Smooth muscle cell (in vitro differentiated cells): ENCODE measurements around the gene ADAMTSL2. TPM values are rescaled to one million over a fixed set of nuclear protein-coding genes. Genes with fewer than 3 reads are reported as not detected.

ENCODE experiments used
- DNase-seq: peaks from one replicate; lab custom pipeline; 2025; ENCODE audit not compliant: unreplicated experiment; lab: John Stamatoyannopoulos, UW
- H2AFZ ChIP-seq: fragments of 200-600 bp; sonication (generic); 2 replicates; pipeline ENCODE4 v1.6.0; 2016; ENCODE audit warnings: antibody characterized with exemption, low read depth, mild to moderate bottlenecking
- H3F3A ChIP-seq: fragments of 200-600 bp; sonication (generic); 2 replicates; pipeline ENCODE4 v1.6.0; 2017; ENCODE audit warnings: antibody characterized with exemption, low read depth
- H3K27ac ChIP-seq: fragments of 200-600 bp; sonication (generic); 2 replicates; pipeline ENCODE4 v1.5.1; 2016; ENCODE audit warnings: low read depth, mild to moderate bottlenecking
- H3K27me3 ChIP-seq: fragments of 200-600 bp; sonication (generic); 2 replicates; pipeline ENCODE4 v1.6.1; 2016; ENCODE audit warnings: low read depth, mild to moderate bottlenecking
- H3K36me3 ChIP-seq: fragments of 200-600 bp; sonication (generic); 2 replicates; pipeline ENCODE4 v1.5.1; 2016; ENCODE audit warnings: low read depth
- H3K4me1 ChIP-seq: fragments of 200-600 bp; sonication (generic); 2 replicates; pipeline ENCODE4 v1.5.1; 2016; ENCODE audit warnings: low read depth
- H3K4me2 ChIP-seq: fragments of 200-600 bp; sonication (generic); 2 replicates; pipeline ENCODE4 v1.6.0; 2016; ENCODE audit warnings: mild to moderate bottlenecking
- H3K4me3 ChIP-seq: fragments of 200-600 bp; sonication (generic); 2 replicates; pipeline ENCODE4 v1.5.1; 2016; ENCODE audit warnings: mild to moderate bottlenecking
- H3K79me2 ChIP-seq: fragments of 200-600 bp; sonication (generic); 2 replicates; pipeline ENCODE4 v1.6.0; 2016; ENCODE audit warnings: low read depth, mild to moderate bottlenecking
- H3K9ac ChIP-seq: fragments of 200-600 bp; sonication (generic); 2 replicates; pipeline ENCODE4 v1.6.0; 2016; ENCODE audit warnings: low read depth
- H3K9me3 ChIP-seq: fragments of 200-600 bp; sonication (generic); replicated peaks from 2 replicates; pipeline ENCODE4 v1.5.1; 2016; ENCODE audit warnings: low read depth
- H4K20me1 ChIP-seq: fragments of 200-600 bp; sonication (generic); 2 replicates; pipeline ENCODE4 v1.6.0; 2016; ENCODE audit warnings: low read depth
- WGBS: methylation state at CpG from one replicate; pipeline ENCODE4 v1.1.7; 2016; ENCODE audit warnings: low lambda C conversion rate; 5-methylcytosine and 5-hydroxymethylcytosine counted together
- polyA plus RNA-seq: library from polyadenylated mRNA; unstranded; fragments of >200 nt; fragmentation: Nextera tagmentation; extraction: Ambion mirVana; gene quantifications from 2 replicates; pipeline ENCODE4 v1.2.1, GENCODE V29; 2016
- total RNA-seq: library from RNA; depleted of rRNA; stranded (reverse); fragments of >200 nt; gene quantifications from 2 replicates; pipeline ENCODE4 v1.2.3, GENCODE V29; 2014
- TF ChIP-seq, protein P1 (sequence below): fragments of 200-600 bp; sonication (generic); IDR thresholded peaks from 2 replicates; pipeline ENCODE4 v1.5.1; 2017; ENCODE audit warnings: borderline replicate concordance, mild to moderate bottlenecking, antibody characterized with exemption; ENCODE audit not compliant: insufficient read depth, poor library complexity, severe bottlenecking

The ADAMTSL2 gene
- total and polyA plus RNA-seq, 2 experiments from 2014 or later = 8.1 to 10.5 TPM

DNA sequence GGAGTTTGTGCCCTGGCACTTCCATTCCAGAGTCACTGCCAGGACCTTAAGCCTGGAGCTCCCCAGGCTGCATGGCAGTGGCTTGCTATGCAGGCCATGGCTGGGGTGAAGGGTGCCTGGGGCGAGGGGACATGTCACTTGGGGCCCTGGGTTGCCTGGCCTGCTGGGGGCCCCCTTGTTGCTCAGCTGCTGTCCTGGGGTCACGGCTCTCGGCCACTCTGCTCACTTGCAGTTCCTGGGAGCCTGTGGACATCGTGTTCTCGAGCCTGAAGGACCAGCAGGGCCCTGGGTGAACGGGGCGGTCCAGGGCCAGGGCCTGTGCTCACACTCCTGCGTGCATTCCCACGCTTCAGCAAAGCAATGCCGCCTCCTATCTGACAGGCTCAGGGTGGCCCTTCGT, 41.1 kb upstream of the ADAMTSL2 start:
- Histone ChIP-seq H3K4me1 (no peaks in the 10 kb centered on the region), H3K27me3 (no peaks in the 10 kb centered on the region), H3K9me3 (no peaks in the 10 kb centered on the region), H3K9ac (no peak overlapping the region), H3K27ac (no peak overlapping the region), H2AFZ (no peak overlapping the region), H4K20me1 (no peaks in the 10 kb centered on the region), H3K4me3 (no peak overlapping the region), H3K36me3 (no peaks in the 10 kb centered on the region), H3F3A (no peaks in the 10 kb centered on the region), H3K4me2 (no peak overlapping the region), H3K79me2 (no peaks in the 10 kb centered on the region)
- TF ChIP-seq, protein P1, sequence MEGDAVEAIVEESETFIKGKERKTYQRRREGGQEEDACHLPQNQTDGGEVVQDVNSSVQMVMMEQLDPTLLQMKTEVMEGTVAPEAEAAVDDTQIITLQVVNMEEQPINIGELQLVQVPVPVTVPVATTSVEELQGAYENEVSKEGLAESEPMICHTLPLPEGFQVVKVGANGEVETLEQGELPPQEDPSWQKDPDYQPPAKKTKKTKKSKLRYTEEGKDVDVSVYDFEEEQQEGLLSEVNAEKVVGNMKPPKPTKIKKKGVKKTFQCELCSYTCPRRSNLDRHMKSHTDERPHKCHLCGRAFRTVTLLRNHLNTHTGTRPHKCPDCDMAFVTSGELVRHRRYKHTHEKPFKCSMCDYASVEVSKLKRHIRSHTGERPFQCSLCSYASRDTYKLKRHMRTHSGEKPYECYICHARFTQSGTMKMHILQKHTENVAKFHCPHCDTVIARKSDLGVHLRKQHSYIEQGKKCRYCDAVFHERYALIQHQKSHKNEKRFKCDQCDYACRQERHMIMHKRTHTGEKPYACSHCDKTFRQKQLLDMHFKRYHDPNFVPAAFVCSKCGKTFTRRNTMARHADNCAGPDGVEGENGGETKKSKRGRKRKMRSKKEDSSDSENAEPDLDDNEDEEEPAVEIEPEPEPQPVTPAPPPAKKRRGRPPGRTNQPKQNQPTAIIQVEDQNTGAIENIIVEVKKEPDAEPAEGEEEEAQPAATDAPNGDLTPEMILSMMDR = no peak
- 94% methylated on average over 11 of the region's 11 CpGs for WGBS
- no peak for DNase-seq

DNA sequence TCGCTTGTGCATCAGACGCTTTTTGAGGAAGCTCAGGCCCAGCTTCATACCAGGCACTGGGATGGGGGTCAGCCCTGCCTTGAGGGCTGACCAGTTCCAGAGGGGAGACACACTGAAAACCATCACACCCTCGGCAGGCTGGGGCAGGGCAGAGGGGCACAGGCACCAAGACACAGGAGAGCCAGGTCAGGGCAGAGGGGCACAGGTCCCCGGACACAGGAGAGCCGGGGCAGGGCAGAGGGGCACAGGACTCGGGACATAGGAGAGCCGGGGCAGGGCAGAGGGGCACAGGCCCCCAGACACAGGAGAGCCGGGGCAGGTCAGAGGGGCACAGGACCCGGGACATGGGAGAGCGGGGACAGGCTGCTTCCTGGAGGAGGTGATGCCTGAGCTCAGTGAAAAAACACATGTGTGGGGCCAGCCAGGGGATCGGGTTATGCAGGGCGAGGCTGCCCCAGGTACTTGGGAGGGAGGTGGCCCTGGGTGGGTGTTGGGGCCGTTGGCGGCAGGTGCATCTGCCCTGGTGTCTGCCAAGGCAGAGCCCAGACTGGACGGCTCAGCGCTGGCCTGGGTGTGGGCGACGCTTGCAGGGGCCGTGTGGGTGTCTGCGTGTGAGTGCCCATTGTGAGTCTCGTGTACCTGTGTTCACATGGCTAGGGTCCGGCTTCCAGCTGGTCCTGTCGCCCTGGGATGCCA, 40.5 kb upstream of the ADAMTSL2 start:
- H3K9me3 ChIP-seq = no peaks in the 10 kb centered on the region
- H3F3A ChIP-seq = no peaks in the 10 kb centered on the region
- TF ChIP-seq, protein P1 = no peak
- WGBS = 95% methylated on average over 23 of the region's 23 CpGs
- no peaks in the 10 kb centered on the region for H3K36me3 ChIP-seq
- H3K27ac ChIP-seq = no peak overlapping the region
- H4K20me1 ChIP-seq = no peaks in the 10 kb centered on the region
- no peak overlapping the region for H2AFZ ChIP-seq
- DNase-seq = no peak
- H3K79me2 ChIP-seq = no peaks in the 10 kb centered on the region
- H3K4me2 ChIP-seq = no peak overlapping the region
- H3K4me3 ChIP-seq = no peak overlapping the region
- H3K9ac ChIP-seq = no peak overlapping the region
- H3K27me3 ChIP-seq = no peaks in the 10 kb centered on the region
- H3K4me1 ChIP-seq = no peaks in the 10 kb centered on the region

DNA sequence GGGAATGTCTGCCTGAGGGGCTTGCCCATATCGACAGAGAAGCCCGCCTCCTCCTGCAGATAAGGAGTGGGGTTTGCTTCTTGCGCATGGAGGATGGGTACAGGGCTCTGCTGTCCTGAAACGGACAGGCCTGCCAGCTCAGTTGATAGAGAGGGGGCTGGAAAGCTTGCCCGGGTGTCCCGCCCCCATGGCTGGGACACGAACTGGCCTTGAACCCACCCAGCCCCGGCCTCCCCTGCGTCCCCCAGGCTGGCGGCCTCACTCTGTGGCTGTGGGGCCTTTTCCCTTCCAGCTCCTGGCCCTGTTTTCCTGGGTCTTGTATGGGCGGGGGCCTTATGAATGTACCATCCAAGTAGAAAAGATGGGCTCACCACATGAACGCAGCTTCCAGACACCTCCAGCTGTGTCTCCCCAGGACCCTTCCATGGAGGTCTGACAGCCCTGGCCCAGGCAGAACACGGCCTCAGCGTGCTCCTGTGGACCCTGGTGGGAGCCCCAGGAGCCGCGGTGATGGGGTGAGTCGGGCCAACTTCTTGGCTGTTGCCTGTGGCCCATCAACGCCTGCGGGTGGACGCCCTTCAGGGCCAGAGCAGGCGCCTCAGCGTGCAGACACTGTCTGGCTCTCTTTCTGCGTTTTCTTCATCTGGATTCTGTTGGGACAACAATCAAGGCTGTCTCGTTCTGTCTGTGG, 39.7 kb upstream of the ADAMTSL2 start:
- Histone ChIP-seq H3K9me3 (no peaks in the 10 kb centered on the region), H3K9ac (no peak overlapping the region), H2AFZ (no peak overlapping the region), H3K4me2 (no peak overlapping the region), H3K79me2 (no peaks in the 10 kb centered on the region), H3K27me3 (no peaks in the 10 kb centered on the region), H4K20me1 (no peaks in the 10 kb centered on the region), H3K4me1 (no peaks in the 10 kb centered on the region), H3K27ac (no peak overlapping the region), H3K4me3 (no peak overlapping the region), H3F3A (no peaks in the 10 kb centered on the region), H3K36me3 (no peaks in the 10 kb centered on the region)
- DNase-seq = no peak
- TF ChIP-seq, protein P1 = no peak
- WGBS = 80% methylated on average over 22 of the region's 24 CpGs
